Measurements from ENCODE around the gene PBOV1. TPM values are rescaled to one million over a fixed set of nuclear protein-coding genes. Genes with fewer than 3 reads are reported as not detected.

The PBOV1 gene
- total RNA-seq: not detected

- Histone ChIP-seq H3K27ac (peak within 1 kb of the TSS in 1 of 2 donors; percentile 54), H3K36me3 (no peaks in the 10 kb centered on the region), H3K4me1 (replicated peaks) (peaks cover 8% of the 10 kb centered on the region), H3K4me3 (no peak within 1 kb of the TSS), H3K27me3 (replicated peaks; ENCODE audit: insufficient read depth) (no peaks in the 10 kb centered on the region), H3K9me3 (no peaks in the 10 kb centered on the region)
- no peak for DNase-seq (ENCODE audit: low spot score)
- TF ChIP-seq POLR2AphosphoS5 (IDR thresholded peaks at IDR 0.05): peak; percentile 64
- TF ChIP-seq POLR2A (IDR thresholded peaks at IDR 0.05): no peak
- intact Hi-C loops (cut with DNase I): no loop called here
- WGBS: 61% methylated on average over 2 of the region's 2 CpGs
Observed at GRCh38 chr6:138218449-138218848, at the start of gene PBOV1. TSS of gene PBOV1 (minus strand) at chr6:138218491. CDS start at chr6:138218395, 96 bp downstream.

- Histone ChIP-seq H3K27me3 (replicated peaks; ENCODE audit: insufficient read depth) (no peaks in the 10 kb centered on the region), H3K36me3 (no peaks in the 10 kb centered on the region), H3K9me3 (no peaks in the 10 kb centered on the region), H3K4me3 (no peak overlapping the region), H3K4me1 (replicated peaks) (no peaks in the 10 kb centered on the region), H3K27ac (no peak overlapping the region)
- WGBS: 91% methylated on average over 3 of the region's 3 CpGs
- intact Hi-C loops (cut with DNase I): no loop called here
- TF ChIP-seq CTCF (IDR thresholded peaks at IDR 0.05) (no peak), POLR2AphosphoS5 (IDR thresholded peaks at IDR 0.05) (no peak), POLR2A (IDR thresholded peaks at IDR 0.05) (no peak)
- DNase-seq (ENCODE audit: low spot score): no peak
Observed at GRCh38 chr6:138266095-138266494, 47.8 kb upstream of the PBOV1 start.

- Histone ChIP-seq H3K27me3 (replicated peaks; ENCODE audit: insufficient read depth) (no peaks in the 10 kb centered on the region), H3K9me3 (no peaks in the 10 kb centered on the region), H3K4me1 (replicated peaks) (no peaks in the 10 kb centered on the region), H3K27ac (no peak overlapping the region), H3K36me3 (no peaks in the 10 kb centered on the region), H3K4me3 (no peak overlapping the region)
- TF ChIP-seq CTCF (IDR thresholded peaks at IDR 0.05): no peak
- no peak for TF ChIP-seq POLR2AphosphoS5 (IDR thresholded peaks at IDR 0.05)
- no peak for TF ChIP-seq POLR2A (IDR thresholded peaks at IDR 0.05)
- intact Hi-C loops (cut with DNase I): no loop called here
- no peak for DNase-seq (ENCODE audit: low spot score)
Observed at GRCh38 chr6:138264372-138264880, 46.1 kb upstream of the PBOV1 start.

GRCh38 chr6:138263963-138264362 lies 45.7 kb upstream of the PBOV1 start:
- WGBS: 75% methylated on average over 4 of the region's 4 CpGs
- TF ChIP-seq POLR2A (IDR thresholded peaks at IDR 0.05): no peak
- no peak for TF ChIP-seq POLR2AphosphoS5 (IDR thresholded peaks at IDR 0.05)
- TF ChIP-seq CTCF (IDR thresholded peaks at IDR 0.05): no peak

GRCh38 chr6:138261116-138261780 lies 43.0 kb upstream of the PBOV1 start:
- no peak overlapping the region for H3K4me3 ChIP-seq
- H3K36me3 ChIP-seq: no peaks in the 10 kb centered on the region
- WGBS: 60% methylated on average over 2 of the region's 2 CpGs
- no peak for DNase-seq (ENCODE audit: low spot score)
- intact Hi-C loops (cut with DNase I): no loop called here
- TF ChIP-seq POLR2AphosphoS5 (IDR thresholded peaks at IDR 0.05) (no peak), POLR2A (IDR thresholded peaks at IDR 0.05) (no peak), CTCF (IDR thresholded peaks at IDR 0.05) (no peak)
- peak overlapping the region in 1 of 2 donors; percentile 14 for H3K27ac ChIP-seq
- H3K27me3 ChIP-seq (replicated peaks; ENCODE audit: insufficient read depth): no peaks in the 10 kb centered on the region
- peaks cover 8% of the 10 kb centered on the region for H3K4me1 ChIP-seq (replicated peaks)
- H3K9me3 ChIP-seq: no peaks in the 10 kb centered on the region

More at GRCh38 chr6:138263963-138264362, 45.7 kb upstream of the PBOV1 start:
- no peaks in the 10 kb centered on the region for H3K36me3 ChIP-seq
- H3K27me3 ChIP-seq (replicated peaks; ENCODE audit: insufficient read depth): no peaks in the 10 kb centered on the region
- H3K27ac ChIP-seq: no peak overlapping the region
- intact Hi-C loops (cut with DNase I): no loop called here
- H3K4me3 ChIP-seq: no peak overlapping the region
- no peaks in the 10 kb centered on the region for H3K9me3 ChIP-seq
- DNase-seq (ENCODE audit: low spot score): no peak
- H3K4me1 ChIP-seq (replicated peaks): no peaks in the 10 kb centered on the region

Data from prostate gland (tissue), 2 donors.